IMR-90 (cell line): ENCODE data around the gene IFT52. TPM values are rescaled to one million over a fixed set of nuclear protein-coding genes. Genes with fewer than 3 reads are reported as not detected.
"Not testable (repeated sequence)": the region's sequence is repeated elsewhere in the genome, so short reads cannot be mapped to it uniquely, and the experiment has no call there.

Source experiments
- ATAC-seq: fragments of 200-7000 bp; cut with Tn5 transposase; 2 replicates; pipeline ENCODE4 v1.9.1; 2020; ENCODE audit warnings: low read depth, mild to moderate bottlenecking, moderate library complexity
- BruUV-seq: library from RNA; stranded (reverse); fragments of 400-500 nt; replicated peaks from 2 replicates; lab custom pipeline; 2021; lab: Mats Ljungman, UMichigan
- CTCF ChIA-PET: fragments of 300-600 bp; formaldehyde crosslinking; extraction: SDS; loops from one replicate; lab custom pipeline; 2021; ENCODE audit warnings: antibody characterized with exemption; lab: Yijun Ruan, JAX
- POLR2A ChIA-PET: fragments of 300-600 bp; sonication (Branson Sonifier 250); formaldehyde crosslinking; loops from one replicate; lab custom pipeline; 2022; ENCODE audit warnings: antibody characterized with exemption; ENCODE audit not compliant: unreplicated experiment; lab: Charles Lee
- DNase-seq: peaks from one replicate; pipeline ENCODE4 v3.0.0; 2013
- H2AFZ ChIP-seq: replicated peaks from 2 replicates; pipeline ENCODE3; 2013; ENCODE audit warnings: low read length, mild to moderate bottlenecking; ENCODE audit not compliant: poor library complexity
- H2AK5ac ChIP-seq: 2 replicates; pipeline ENCODE4 v1.6.1; 2013; ENCODE audit warnings: low read depth, low read length, inconsistent platforms
- H2AK9ac ChIP-seq: replicated peaks from 2 replicates; pipeline ENCODE3; 2013; ENCODE audit warnings: mild to moderate bottlenecking, low read depth, low read length, moderate library complexity; ENCODE audit not compliant: poor library complexity
- H2BK120ac ChIP-seq: 2 replicates; pipeline ENCODE4 v1.6.1; 2013; ENCODE audit warnings: low read depth, low read length, inconsistent platforms
- H2BK15ac ChIP-seq: 3 replicates; pipeline ENCODE4 v1.6.1; 2013; ENCODE audit warnings: low read depth, low read length, inconsistent platforms
- H2BK20ac ChIP-seq: 2 replicates; pipeline ENCODE4 v1.6.1; 2013; ENCODE audit warnings: low read depth, mild to moderate bottlenecking, inconsistent platforms, low read length, moderate library complexity
- H2BK5ac ChIP-seq: 2 replicates; pipeline ENCODE4 v1.6.1; 2013; ENCODE audit warnings: mild to moderate bottlenecking, low read depth, low read length, inconsistent platforms; ENCODE audit not compliant: poor library complexity, severe bottlenecking
- H3K14ac ChIP-seq: replicated peaks from 2 replicates; pipeline ENCODE4 v1.6.1; 2013; ENCODE audit warnings: low read depth, low read length, inconsistent platforms
- H3K18ac ChIP-seq: 2 replicates; pipeline ENCODE4 v1.6.1; 2013; ENCODE audit warnings: low read depth, low read length, control low read depth
- H3K23ac ChIP-seq: 2 replicates; pipeline ENCODE4 v1.6.1; 2013; ENCODE audit warnings: low read depth, low read length, inconsistent platforms
- H3K27ac ChIP-seq: 2 replicates; pipeline ENCODE4 v1.5.1; 2013; ENCODE audit warnings: mild to moderate bottlenecking, control low read depth, low read length; ENCODE audit not compliant: insufficient read depth
- H3K27me3 ChIP-seq: 2 replicates; pipeline ENCODE4 v1.6.1; 2013; ENCODE audit warnings: low read length; ENCODE audit not compliant: control insufficient read depth, insufficient read depth
- H3K36me3 ChIP-seq: 2 replicates; pipeline ENCODE4 v1.6.1; 2013; ENCODE audit warnings: low read length, mixed read lengths; ENCODE audit not compliant: control insufficient read depth, insufficient read depth
- H3K4ac ChIP-seq: 2 replicates; pipeline ENCODE4 v1.6.1; 2013; ENCODE audit warnings: low read depth, low read length, inconsistent platforms
- H3K4me1 ChIP-seq: 2 replicates; pipeline ENCODE4 v1.6.1; 2013; ENCODE audit warnings: low read length, mixed read lengths; ENCODE audit not compliant: control insufficient read depth, insufficient read depth
- H3K4me2 ChIP-seq: 2 replicates; pipeline ENCODE4 v1.6.1; 2013; ENCODE audit warnings: low read depth, mild to moderate bottlenecking, control low read depth, low read length, moderate library complexity
- H3K4me3 ChIP-seq: 2 replicates; pipeline ENCODE4 v1.5.1; 2013; ENCODE audit warnings: low read depth, mild to moderate bottlenecking, control low read depth, low read length, moderate library complexity; ENCODE audit not compliant: insufficient read depth
- H3K56ac ChIP-seq: 2 replicates; pipeline ENCODE4 v1.6.1; 2013; ENCODE audit warnings: low read length, inconsistent platforms; ENCODE audit not compliant: insufficient read depth; ENCODE audit errors: extremely low read depth
- H3K79me1 ChIP-seq, 2 experiments: 2 replicates each; pipeline ENCODE4 v1.6.1; 2013; ENCODE audit warnings: low read length in 2 of 2, inconsistent platforms in 1 of 2, low read depth in 1 of 2
- H3K9ac ChIP-seq: 2 replicates; pipeline ENCODE4 v1.6.1; 2013; ENCODE audit warnings: low read depth, low read length, control low read depth
- H3K9me1 ChIP-seq: 2 replicates; pipeline ENCODE4 v1.6.1; 2013; ENCODE audit warnings: low read length, inconsistent platforms; ENCODE audit not compliant: insufficient read depth
- H3K9me3 ChIP-seq: 2 replicates; pipeline ENCODE4 v1.6.1; 2013; ENCODE audit warnings: low read length; ENCODE audit not compliant: control insufficient read depth, insufficient read depth
- H4K20me1 ChIP-seq: 2 replicates; pipeline ENCODE4 v1.6.1; 2013; ENCODE audit warnings: low read length, inconsistent platforms; ENCODE audit not compliant: insufficient read depth
- H4K5ac ChIP-seq: 2 replicates; pipeline ENCODE4 v1.6.1; 2013; ENCODE audit warnings: mild to moderate bottlenecking, low read depth, low read length, control low read depth
- H4K8ac ChIP-seq, 2 experiments: 2 replicates each; pipeline ENCODE4 v1.6.1; 2013; ENCODE audit warnings: low read depth in 2 of 2, low read length in 2 of 2, control low read depth in 1 of 2, inconsistent platforms in 1 of 2
- H4K91ac ChIP-seq: 2 replicates; pipeline ENCODE4 v1.6.1; 2013; ENCODE audit warnings: low read depth, low read length, inconsistent platforms; ENCODE audit not compliant: insufficient read depth
- WGBS, 2 experiments: methylation state at CpG; one replicate each; pipeline versions ENCODE4 v1.1.5 to v1.1.7; 2013; ENCODE audit warnings: missing lambda C conversion rate in 2 of 2; ENCODE audit not compliant: insufficient read length in 1 of 2; ENCODE audit errors: extremely low coverage in 2 of 2; 5-methylcytosine and 5-hydroxymethylcytosine counted together
- dilution Hi-C: fragments of 300-500 bp; cut with HindIII; formaldehyde crosslinking; loops from one replicate; pipeline ENCODE4 v1.14.3; 2018; ENCODE audit warnings: low sequenced_read_pairs; ENCODE audit not compliant: unreplicated experiment
- in situ Hi-C: fragments of 300-500 bp; cut with MboI; formaldehyde crosslinking; loops from 3 replicates; pipeline ENCODE4 v1.14.3; 2019; ENCODE audit warnings: low sequenced_read_pairs, inconsistent platforms, mixed read lengths
- intact Hi-C: fragments of 100-400 bp; cut with micrococcal nuclease; formaldehyde crosslinking; loops from 2 replicates; pipeline ENCODE4 v1.10.0; 2022
- polyA plus RNA-seq, 3 experiments: library from polyadenylated mRNA; depleted of rRNA; stranded (reverse); fragments of >200 nt; gene quantifications; 2 replicates each; pipeline ENCODE4 v1.2.3, GENCODE V29; 2012; ENCODE audit warnings: low replicate concordance in 1 of 3
- total RNA-seq: library from RNA; depleted of rRNA; stranded (reverse); fragments of >200 nt; gene quantifications from 2 replicates; pipeline ENCODE4 v1.2.3, GENCODE V29; 2012

Gene IFT52
- total and polyA plus RNA-seq, 2 of the 4 experiments (the other 2 are of a cell fraction): 31.2 to 55.6 TPM

- dilution Hi-C loops, POLR2A ChIA-PET, H3K27ac ChIP-seq, ATAC-seq, H3K9me3 ChIP-seq, BruUV-seq, H3K4me3 ChIP-seq, H2AK5ac ChIP-seq, CTCF ChIA-PET, H4K20me1 ChIP-seq, H3K23ac ChIP-seq, H4K5ac ChIP-seq, H2BK20ac ChIP-seq, H3K56ac ChIP-seq, H3K4ac ChIP-seq, H3K9me1 ChIP-seq, H3K4me1 ChIP-seq, H2BK120ac ChIP-seq, H2AK9ac ChIP-seq, H3K9ac ChIP-seq, H3K14ac ChIP-seq, H4K8ac ChIP-seq, H4K91ac ChIP-seq, in situ Hi-C loops, H3K27me3 ChIP-seq, H3K36me3 ChIP-seq, H2BK5ac ChIP-seq, H3K18ac ChIP-seq, H3K4me2 ChIP-seq, H2AFZ ChIP-seq, DNase-seq, intact Hi-C loops, H2BK15ac ChIP-seq, H3K79me1 ChIP-seq: not testable (repeated sequence)
- WGBS, 2 experiments: no CpG with 5 or more reads among the region's 6 CpGs
Observed at GRCh38 chr20:43655176-43655575, 64.4 kb downstream of the IFT52 start.
